Prostate gland (tissue), 2 donors: Measurements from ENCODE around the gene CMKLR1. TPM values are rescaled to one million over a fixed set of nuclear protein-coding genes. Genes with fewer than 3 reads are reported as not detected.

Source experiments
- DNase-seq: peaks from one replicate; pipeline ENCODE4 v3.0.0-alpha.2; 2019; ENCODE audit warnings: low spot score
- H3K27ac ChIP-seq, 2 donors: fragments of 200-600 bp; sonication (generic); 2 replicates each; pipeline ENCODE4 v1.5.1; 2017 to 2019
- H3K27me3 ChIP-seq: fragments of 200-600 bp; sonication (generic); replicated peaks from 2 replicates; pipeline ENCODE4 v1.5.1; 2019; ENCODE audit not compliant: insufficient read depth
- H3K36me3 ChIP-seq, 2 donors: fragments of 200-600 bp; sonication (generic); 1 replicate in 1 of 2; 2 replicates in 1 of 2; pipeline versions ENCODE4 v1.5.1 to v1.8.1; 2017 to 2019
- H3K4me1 ChIP-seq: fragments of 200-600 bp; sonication (generic); replicated peaks from 2 replicates; pipeline ENCODE4 v1.5.1; 2019
- H3K4me3 ChIP-seq, 2 donors: fragments of 200-600 bp; sonication (generic); 2 replicates each; pipeline ENCODE4 v1.5.1; 2017 to 2019
- H3K9me3 ChIP-seq: fragments of 200-600 bp; sonication (generic); 2 replicates; pipeline ENCODE4 v1.5.1; 2017
- POLR2A ChIP-seq: fragments of 450-650 bp; IDR thresholded peaks from one replicate; pipeline ENCODE4 v1.6.1; 2016; ENCODE audit warnings: antibody characterized with exemption, mild to moderate bottlenecking
- POLR2AphosphoS5 ChIP-seq: sonication (generic); formaldehyde crosslinking; IDR thresholded peaks from one replicate; pipeline ENCODE4 v1.6.1; 2017; ENCODE audit warnings: antibody characterized with exemption
- WGBS: methylation state at CpG from one replicate; pipeline ENCODE4 v1.1.5; 2018; 5-methylcytosine and 5-hydroxymethylcytosine counted together
- intact Hi-C: fragments of 100-400 bp; cut with DNase I; formaldehyde crosslinking; loops from one replicate; pipeline ENCODE4 v1.14.2; 2022
- total RNA-seq, 2 donors: library from RNA; depleted of rRNA; stranded (reverse); fragments of >200 nt; gene quantifications; one replicate each; pipeline ENCODE4 v1.1.0, GENCODE V29; 2016
- TF ChIP-seq, protein P1 (sequence below), 4 experiments: fragments of 200-600 bp in 2 of 4; fragments of 450-650 bp in 2 of 4; sonication (generic) in 2 of 4; IDR thresholded peaks; 1 replicate in 3 of 4; 2 replicates in 1 of 4; pipeline ENCODE4 v1.5.1; 2016 to 2019; ENCODE audit warnings: antibody characterized with exemption in 4 of 4, mild to moderate bottlenecking in 2 of 4, moderate library complexity in 2 of 4

Gene CMKLR1
- total RNA-seq, 2 donors from 2014 or later, result 3.3 to 9.1 TPM

GRCh38 chr12:108345716-108346633 lies 6.9 kb upstream of the CMKLR1 start:
- intact Hi-C loops, result no loop called here
- WGBS, result 35% methylated on average over 8 of the region's 8 CpGs

DNA sequence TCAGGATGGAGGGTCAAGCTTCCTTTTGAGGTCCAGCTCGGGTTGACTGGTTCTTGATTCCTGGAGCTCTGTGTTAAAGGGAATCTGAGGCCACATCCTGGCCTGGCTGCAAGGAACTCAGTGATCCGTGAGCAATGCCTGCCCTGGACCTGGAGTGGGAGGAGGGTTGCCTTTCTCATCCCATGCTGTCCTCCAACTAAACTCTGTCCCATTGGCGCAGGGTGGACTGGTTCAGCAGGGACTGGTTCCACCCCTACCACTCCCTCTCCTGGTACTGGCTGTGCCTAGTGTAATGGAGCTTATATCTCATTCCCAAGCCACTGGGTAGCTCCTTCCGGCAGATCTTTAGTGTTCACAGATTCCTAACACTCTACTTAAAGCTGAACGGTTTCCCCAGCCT lies 3.9 kb upstream of the CMKLR1 start:
- Histone ChIP-seq H3K9me3 (no peaks in the 10 kb centered on the region), H3K27me3 (no peaks in the 10 kb centered on the region), H3K36me3 (no peaks in the 10 kb centered on the region), H3K4me1 (no peaks in the 10 kb centered on the region), H3K4me3 (no peak overlapping the region), H3K27ac (no peak overlapping the region)
- intact Hi-C loops, result no loop called here
- no peak for TF ChIP-seq POLR2AphosphoS5
- TF ChIP-seq, protein P1, sequence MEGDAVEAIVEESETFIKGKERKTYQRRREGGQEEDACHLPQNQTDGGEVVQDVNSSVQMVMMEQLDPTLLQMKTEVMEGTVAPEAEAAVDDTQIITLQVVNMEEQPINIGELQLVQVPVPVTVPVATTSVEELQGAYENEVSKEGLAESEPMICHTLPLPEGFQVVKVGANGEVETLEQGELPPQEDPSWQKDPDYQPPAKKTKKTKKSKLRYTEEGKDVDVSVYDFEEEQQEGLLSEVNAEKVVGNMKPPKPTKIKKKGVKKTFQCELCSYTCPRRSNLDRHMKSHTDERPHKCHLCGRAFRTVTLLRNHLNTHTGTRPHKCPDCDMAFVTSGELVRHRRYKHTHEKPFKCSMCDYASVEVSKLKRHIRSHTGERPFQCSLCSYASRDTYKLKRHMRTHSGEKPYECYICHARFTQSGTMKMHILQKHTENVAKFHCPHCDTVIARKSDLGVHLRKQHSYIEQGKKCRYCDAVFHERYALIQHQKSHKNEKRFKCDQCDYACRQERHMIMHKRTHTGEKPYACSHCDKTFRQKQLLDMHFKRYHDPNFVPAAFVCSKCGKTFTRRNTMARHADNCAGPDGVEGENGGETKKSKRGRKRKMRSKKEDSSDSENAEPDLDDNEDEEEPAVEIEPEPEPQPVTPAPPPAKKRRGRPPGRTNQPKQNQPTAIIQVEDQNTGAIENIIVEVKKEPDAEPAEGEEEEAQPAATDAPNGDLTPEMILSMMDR (IDR thresholded peaks at IDR 0.05), result no peak
- TF ChIP-seq POLR2A, result no peak
- 42% methylated on average over 5 of the region's 5 CpGs for WGBS
- no peak for DNase-seq

More at GRCh38 chr12:108345716-108346633, 6.9 kb upstream of the CMKLR1 start:
- H3K9me3 ChIP-seq, result no peaks in the 10 kb centered on the region
- no peaks in the 10 kb centered on the region for H3K27me3 ChIP-seq
- H3K36me3 ChIP-seq, result no peaks in the 10 kb centered on the region
- TF ChIP-seq POLR2AphosphoS5, result no peak
- TF ChIP-seq, protein P1 (IDR thresholded peaks at IDR 0.05), result no peak
- no peak for TF ChIP-seq POLR2A
- no peak overlapping the region for H3K4me3 ChIP-seq
- H3K27ac ChIP-seq, result no peak overlapping the region
- no peak for DNase-seq
- no peaks in the 10 kb centered on the region for H3K4me1 ChIP-seq

- WGBS, result 61% methylated on average over 8 of the region's 8 CpGs
- Histone ChIP-seq H3K9me3 (no peaks in the 10 kb centered on the region), H3K4me3 (no peak overlapping the region), H3K36me3 (no peaks in the 10 kb centered on the region), H3K4me1 (no peaks in the 10 kb centered on the region), H3K27ac (no peak overlapping the region), H3K27me3 (no peaks in the 10 kb centered on the region)
- DNase-seq, result no peak
- intact Hi-C loops, result no loop called here
- TF ChIP-seq, protein P1 (IDR thresholded peaks at IDR 0.05), result no peak
- TF ChIP-seq POLR2AphosphoS5, result no peak
- no peak for TF ChIP-seq POLR2A
Measured at GRCh38 chr12:108341854-108342847, 3.0 kb upstream of the CMKLR1 start.

GRCh38 chr12:108341356-108341755 lies 2.2 kb upstream of the CMKLR1 start:
- 56% methylated on average over 3 of the region's 3 CpGs for WGBS
- Histone ChIP-seq H3K27me3 (no peaks in the 10 kb centered on the region), H3K4me3 (no peak overlapping the region), H3K4me1 (no peaks in the 10 kb centered on the region), H3K27ac (no peak overlapping the region), H3K36me3 (no peaks in the 10 kb centered on the region), H3K9me3 (no peaks in the 10 kb centered on the region)
- DNase-seq, result no peak
- TF ChIP-seq POLR2AphosphoS5 (no peak), POLR2A (no peak)
- TF ChIP-seq, protein P1 (IDR thresholded peaks at IDR 0.05), result no peak
- intact Hi-C loops, result no loop called here
